ENCODE measurements around the gene FAM234A. TPM values are rescaled to one million over a fixed set of nuclear protein-coding genes. Genes with fewer than 3 reads are reported as not detected.
"Not testable (repeated sequence)": the region's sequence is repeated elsewhere in the genome, so short reads cannot be mapped to it uniquely, and the experiment has no call there.

Gene FAM234A
- total RNA-seq, 1 donor from 2014 or later = 87.6 TPM

DNA sequence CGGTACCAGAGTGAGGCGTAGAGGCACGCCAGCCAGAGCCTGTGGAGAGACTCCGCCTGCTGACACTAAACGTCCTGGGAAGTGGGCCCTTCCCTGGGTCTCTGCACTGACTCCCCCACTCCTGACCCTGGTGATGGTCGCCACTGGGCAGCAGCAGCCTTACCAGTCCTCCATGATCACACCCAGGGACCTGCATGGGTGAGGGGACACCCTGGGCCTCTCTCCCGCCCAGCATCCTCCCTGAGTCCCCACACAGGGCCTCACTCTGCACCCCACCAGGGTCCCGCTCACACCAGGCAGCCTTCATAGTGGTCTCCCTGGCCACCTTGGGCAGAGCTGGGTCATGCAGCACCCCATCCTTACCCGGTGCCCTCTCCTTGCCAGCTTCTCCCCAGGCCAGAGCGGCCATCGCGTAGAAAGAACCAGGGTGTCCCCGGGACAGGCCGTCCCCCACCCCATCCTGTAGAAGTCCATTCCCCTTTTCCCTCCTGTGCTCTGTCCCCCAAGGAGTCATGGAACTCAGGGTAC, 30.4 kb downstream of the FAM234A start:
- H3K4me3 ChIP-seq (ENCODE audit: low read depth, low read length) = no peak overlapping the region
- no peak for DNase-seq (ENCODE audit: low read depth)
- TF ChIP-seq, protein P1, sequence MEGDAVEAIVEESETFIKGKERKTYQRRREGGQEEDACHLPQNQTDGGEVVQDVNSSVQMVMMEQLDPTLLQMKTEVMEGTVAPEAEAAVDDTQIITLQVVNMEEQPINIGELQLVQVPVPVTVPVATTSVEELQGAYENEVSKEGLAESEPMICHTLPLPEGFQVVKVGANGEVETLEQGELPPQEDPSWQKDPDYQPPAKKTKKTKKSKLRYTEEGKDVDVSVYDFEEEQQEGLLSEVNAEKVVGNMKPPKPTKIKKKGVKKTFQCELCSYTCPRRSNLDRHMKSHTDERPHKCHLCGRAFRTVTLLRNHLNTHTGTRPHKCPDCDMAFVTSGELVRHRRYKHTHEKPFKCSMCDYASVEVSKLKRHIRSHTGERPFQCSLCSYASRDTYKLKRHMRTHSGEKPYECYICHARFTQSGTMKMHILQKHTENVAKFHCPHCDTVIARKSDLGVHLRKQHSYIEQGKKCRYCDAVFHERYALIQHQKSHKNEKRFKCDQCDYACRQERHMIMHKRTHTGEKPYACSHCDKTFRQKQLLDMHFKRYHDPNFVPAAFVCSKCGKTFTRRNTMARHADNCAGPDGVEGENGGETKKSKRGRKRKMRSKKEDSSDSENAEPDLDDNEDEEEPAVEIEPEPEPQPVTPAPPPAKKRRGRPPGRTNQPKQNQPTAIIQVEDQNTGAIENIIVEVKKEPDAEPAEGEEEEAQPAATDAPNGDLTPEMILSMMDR (conservative IDR thresholded peaks at IDR 0.05; ENCODE audit: low read depth, low read length) = no peak

DNA sequence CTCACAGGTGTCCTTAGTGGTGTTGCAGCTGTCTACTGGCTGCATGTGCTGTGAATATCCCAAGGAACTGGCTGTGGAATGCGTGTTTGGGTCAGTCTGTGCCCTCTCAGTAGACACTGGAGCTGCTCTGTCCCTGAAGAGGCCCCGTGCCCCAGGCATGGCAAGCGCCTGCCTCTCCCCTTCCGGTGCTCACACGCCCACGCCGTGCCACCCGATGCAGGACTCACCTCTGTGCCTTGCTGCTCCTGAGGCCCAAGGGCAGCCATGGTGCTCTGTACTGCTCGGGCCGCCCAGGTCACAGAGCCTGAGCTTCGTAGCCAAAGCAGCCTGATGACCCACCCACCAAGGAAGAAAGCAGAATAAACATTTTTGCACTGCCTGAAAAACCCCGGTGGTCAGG, 31.1 kb downstream of the FAM234A start:
- H3K4me3 ChIP-seq (ENCODE audit: low read depth, low read length) = no peak overlapping the region
- TF ChIP-seq, protein P1 (conservative IDR thresholded peaks at IDR 0.05; ENCODE audit: low read depth, low read length) = no peak
- no peak for DNase-seq (ENCODE audit: low read depth)

DNA sequence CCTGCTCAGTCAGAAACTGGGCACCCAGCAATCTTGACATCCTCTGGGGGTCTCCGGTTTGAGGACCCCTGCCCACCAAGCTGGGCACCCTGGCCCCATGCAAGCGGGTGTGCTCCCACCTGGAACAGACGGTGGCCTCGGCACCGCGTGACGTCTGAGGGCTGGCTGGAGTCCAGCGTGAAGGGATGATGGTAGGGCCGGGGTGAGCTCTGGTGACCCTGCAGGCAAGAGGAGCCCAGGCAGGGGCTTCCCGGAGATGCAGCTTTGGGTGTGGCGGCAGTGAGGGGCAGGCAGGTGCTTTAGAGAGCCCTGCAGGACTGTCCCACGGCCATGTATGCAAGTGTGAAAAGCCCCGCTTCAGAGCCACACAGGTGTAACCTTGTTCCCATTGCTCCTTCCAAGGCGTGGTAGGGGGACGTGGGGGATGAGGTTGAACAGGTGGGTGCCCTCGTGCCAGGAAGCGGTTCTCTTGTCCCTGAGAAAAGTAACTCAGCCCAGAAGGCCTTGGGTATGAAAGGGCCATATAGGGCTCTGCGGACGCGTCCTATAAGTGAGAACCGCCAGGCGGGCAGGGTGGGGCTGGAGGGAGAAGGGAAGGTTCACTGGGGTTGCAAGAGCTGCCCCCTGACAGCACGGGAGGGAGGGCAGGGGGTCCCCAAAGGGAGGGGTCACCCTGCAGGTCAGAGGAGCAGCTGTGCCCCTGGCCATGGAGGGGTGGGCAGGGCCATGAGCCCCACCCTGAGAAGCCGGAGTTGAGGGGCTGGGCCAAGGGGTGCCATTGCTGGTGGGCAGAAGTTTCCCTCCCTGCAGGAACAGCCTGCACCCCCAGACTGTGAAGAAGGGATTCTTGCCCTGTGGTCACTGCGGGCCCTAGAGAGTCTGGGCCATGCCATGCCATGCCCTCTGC, 31.9 kb downstream of the FAM234A start:
- TF ChIP-seq, protein P1 (conservative IDR thresholded peaks at IDR 0.05; ENCODE audit: low read depth, low read length) = no peak
- no peak overlapping the region for H3K4me3 ChIP-seq (ENCODE audit: low read depth, low read length)
- no peak for DNase-seq (ENCODE audit: low read depth)

DNA sequence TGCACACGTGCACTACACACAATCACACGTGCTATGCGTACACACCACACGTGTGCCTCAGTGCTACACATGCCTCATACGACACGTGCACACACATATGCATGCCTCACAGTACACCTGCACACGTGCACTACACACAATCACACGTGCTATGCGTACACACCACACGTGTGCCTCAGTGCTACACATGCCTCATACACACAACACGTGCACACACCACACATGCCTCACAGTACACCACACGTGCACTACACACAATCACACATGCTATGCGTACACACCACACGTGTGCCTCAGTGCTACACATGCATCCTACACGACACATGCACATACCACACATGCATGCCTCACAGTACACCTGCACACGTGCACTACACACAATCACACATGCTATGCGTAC, 32.9 kb downstream of the FAM234A start:
- not testable (repeated sequence) for DNase-seq (ENCODE audit: low read depth); H3K4me3 ChIP-seq (ENCODE audit: low read depth, low read length)

DNA sequence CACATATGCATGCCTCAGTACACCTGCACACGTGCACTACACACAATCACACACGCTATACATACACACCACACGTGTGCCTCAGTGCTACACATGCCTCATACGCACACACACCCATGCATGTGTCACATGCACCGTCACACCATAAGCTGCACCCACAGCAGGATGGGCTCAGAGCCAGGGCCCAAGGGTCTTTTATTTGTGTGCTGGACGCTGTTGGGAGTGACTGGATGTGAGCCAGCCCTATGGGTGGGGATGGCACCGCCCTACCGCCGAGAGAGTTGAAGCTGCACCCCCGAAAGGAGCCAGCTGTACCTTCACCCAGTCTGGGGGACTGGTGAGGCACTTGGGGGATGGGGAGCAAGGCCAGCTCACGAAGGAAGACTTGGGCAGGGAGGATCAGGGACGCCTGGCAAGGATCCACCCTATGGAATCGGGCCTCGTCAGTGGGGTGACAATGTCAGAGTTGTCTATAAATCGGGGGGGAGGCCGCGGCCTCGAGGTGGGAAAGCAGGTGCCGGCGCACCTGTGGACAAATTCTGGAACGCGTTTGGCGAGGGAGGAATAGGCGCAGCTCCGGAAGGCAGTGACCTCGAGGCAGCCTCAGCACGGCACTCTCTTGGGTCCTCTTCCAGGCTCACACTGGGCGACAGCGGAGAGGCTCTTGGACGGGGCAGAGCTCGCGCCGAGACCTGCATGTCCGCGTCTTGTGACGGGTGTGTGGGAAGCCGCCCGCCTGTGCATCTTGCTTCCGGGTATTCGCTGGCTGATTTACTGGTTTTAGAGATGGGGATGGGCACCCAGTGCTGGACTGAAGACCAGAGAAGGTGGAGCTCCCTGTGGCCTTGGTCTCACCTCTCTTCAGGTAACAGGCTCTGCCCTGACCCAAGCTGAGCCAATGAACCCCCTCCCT, 33.8 kb downstream of the FAM234A start:
- no peak overlapping the region for H3K4me3 ChIP-seq (ENCODE audit: low read depth, low read length)
- no peak for DNase-seq (ENCODE audit: low read depth)
- TF ChIP-seq, protein P1 (conservative IDR thresholded peaks at IDR 0.05; ENCODE audit: low read depth, low read length) = no peak

DNA sequence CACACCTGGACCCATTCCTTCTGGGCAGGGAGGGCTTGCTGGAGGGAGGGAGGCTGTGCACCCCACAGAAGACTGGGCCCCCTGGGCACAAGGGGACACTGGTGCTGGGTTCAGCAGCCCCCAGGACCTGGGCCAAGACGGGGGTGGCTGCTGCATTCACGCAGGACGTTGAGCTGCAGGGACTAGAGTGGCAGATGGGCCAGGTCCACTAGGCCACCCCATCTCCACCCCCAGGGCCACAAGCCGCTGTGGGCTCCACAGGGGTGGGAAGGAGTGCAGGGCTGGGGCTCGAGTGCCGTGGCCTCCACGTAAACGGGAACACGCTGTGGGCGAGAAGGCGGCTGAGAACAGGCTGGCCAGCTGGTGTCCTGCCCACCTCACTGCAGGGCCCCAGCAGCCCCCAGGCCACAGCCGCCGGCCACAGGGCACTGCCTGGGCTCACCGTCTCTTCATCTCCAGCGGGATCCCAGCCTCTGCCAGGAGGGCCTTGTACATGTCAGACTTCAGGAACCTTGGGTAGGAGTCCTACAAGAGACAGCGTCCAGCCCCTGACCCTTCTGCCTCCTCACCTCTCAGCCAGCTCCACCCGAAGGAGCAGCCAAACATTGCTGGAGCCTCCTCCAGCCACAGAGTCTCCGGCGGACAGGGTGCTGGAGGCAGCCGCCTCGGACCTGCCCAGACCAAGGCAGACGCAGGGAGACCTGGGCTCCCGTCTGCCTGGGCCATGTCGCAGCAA, 34.6 kb downstream of the FAM234A start:
- DNase-seq (ENCODE audit: low read depth) = no peak
- TF ChIP-seq, protein P1 (conservative IDR thresholded peaks at IDR 0.05; ENCODE audit: low read depth, low read length) = no peak
- no peak overlapping the region for H3K4me3 ChIP-seq (ENCODE audit: low read depth, low read length)

All from epithelial cell of proximal tubule (primary cell).